Caco-2 (cell line): Measurements from ENCODE around the gene ITPRIPL2. TPM values are rescaled to one million over a fixed set of nuclear protein-coding genes. Genes with fewer than 3 reads are reported as not detected.

Experiments used
- BruUV-seq: library from RNA; stranded (reverse); fragments of 400-500 nt; replicated peaks from 2 replicates; lab custom pipeline; 2021; lab: Mats Ljungman, UMichigan
- CTCF ChIA-PET: fragments of 300-600 bp; sonication (Branson Sonifier 250); formaldehyde crosslinking; loops from one replicate; lab custom pipeline; 2022; ENCODE audit warnings: antibody characterized with exemption; lab: Charles Lee
- POLR2A ChIA-PET: fragments of 300-600 bp; sonication (Branson Sonifier 250); formaldehyde crosslinking; loops from one replicate; lab custom pipeline; 2022; ENCODE audit warnings: antibody characterized with exemption; lab: Charles Lee
- DNase-seq, 2 experiments: peaks; one replicate each; pipeline versions ENCODE4 v3.0.0 to v3.0.0-alpha.2; 2020 to 2022
- H3K27me3 ChIP-seq: replicated peaks from 2 replicates; pipeline ENCODE4 v1.6.0; 2011; ENCODE audit warnings: low read length; ENCODE audit not compliant: control insufficient read depth, insufficient read depth
- H3K36me3 ChIP-seq: 2 replicates; pipeline ENCODE4 v1.5.1; 2011; ENCODE audit warnings: low read length; ENCODE audit not compliant: control insufficient read depth, insufficient read depth
- H3K4me1 ChIP-seq: fragments of 250-450 bp; sonication (Bioruptor Pico); 2 replicates; pipeline ENCODE4 v1.5.1; 2020; ENCODE audit warnings: mild to moderate bottlenecking
- H3K4me3 ChIP-seq: 2 replicates; pipeline ENCODE4 v1.5.1; 2011; ENCODE audit warnings: low read depth, mild to moderate bottlenecking, control low read depth, low read length
- H3K9me3 ChIP-seq: fragments of 250-450 bp; sonication (Bioruptor Pico); 2 replicates; pipeline ENCODE4 v1.5.1; 2020; ENCODE audit warnings: mild to moderate bottlenecking, moderate library complexity
- H3K27ac Mint-ChIP-seq: one replicate; pipeline ENCODE4 v1.8.0; 2022; ENCODE audit warnings: mixed read lengths; ENCODE audit not compliant: unreplicated experiment
- H3K27me3 Mint-ChIP-seq: one replicate; pipeline ENCODE4 v1.8.0; 2022; ENCODE audit warnings: mixed read lengths; ENCODE audit not compliant: insufficient read depth, unreplicated experiment
- H3K36me3 Mint-ChIP-seq: one replicate; pipeline ENCODE4 v1.8.0; 2022; ENCODE audit warnings: mild to moderate bottlenecking, mixed read lengths; ENCODE audit not compliant: insufficient read depth, unreplicated experiment
- H3K4me1 Mint-ChIP-seq: one replicate; pipeline ENCODE4 v1.8.0; 2022; ENCODE audit warnings: low read depth, mixed read lengths; ENCODE audit not compliant: unreplicated experiment
- H3K4me3 Mint-ChIP-seq: one replicate; pipeline ENCODE4 v1.8.0; 2022; ENCODE audit warnings: mild to moderate bottlenecking, moderate library complexity, mixed read lengths; ENCODE audit not compliant: unreplicated experiment
- H3K9me3 Mint-ChIP-seq: one replicate; pipeline ENCODE4 v1.8.0; 2022; ENCODE audit warnings: mixed read lengths; ENCODE audit not compliant: unreplicated experiment
- CTCF ChIP-seq, 2 experiments: fragments of 200-600 bp in 1 of 2; IDR thresholded peaks; 1 replicate in 1 of 2; 2 replicates in 1 of 2; pipeline versions ENCODE4 v1.5.1 to v1.8.0; 2011 to 2022; ENCODE audit warnings: antibody characterized with exemption in 1 of 2, control low read depth in 1 of 2, inconsistent platforms in 1 of 2, low read depth in 1 of 2, low read length in 1 of 2, mild to moderate bottlenecking in 1 of 2, moderate library complexity in 1 of 2; ENCODE audit not compliant: insufficient read depth in 1 of 2, severe bottlenecking in 1 of 2, unreplicated experiment in 1 of 2
- intact Hi-C: fragments of 100-400 bp; cut with micrococcal nuclease; formaldehyde crosslinking; loops from one replicate; pipeline ENCODE4 v1.10.0; 2022; ENCODE audit not compliant: unreplicated experiment
- total RNA-seq: library from RNA; stranded (reverse); gene quantifications from 2 replicates; pipeline ENCODE4 v1.2.3, GENCODE V29; 2022

ITPRIPL2 gene
- total RNA-seq, 1 experiment from 2014 or later, result 24.5 TPM

- peaks cover 11% of the 10 kb centered on the region for H3K4me1 Mint-ChIP-seq
Observed at GRCh38 chr16:19133600-19133999, 19.8 kb downstream of the ITPRIPL2 start.

DNA sequence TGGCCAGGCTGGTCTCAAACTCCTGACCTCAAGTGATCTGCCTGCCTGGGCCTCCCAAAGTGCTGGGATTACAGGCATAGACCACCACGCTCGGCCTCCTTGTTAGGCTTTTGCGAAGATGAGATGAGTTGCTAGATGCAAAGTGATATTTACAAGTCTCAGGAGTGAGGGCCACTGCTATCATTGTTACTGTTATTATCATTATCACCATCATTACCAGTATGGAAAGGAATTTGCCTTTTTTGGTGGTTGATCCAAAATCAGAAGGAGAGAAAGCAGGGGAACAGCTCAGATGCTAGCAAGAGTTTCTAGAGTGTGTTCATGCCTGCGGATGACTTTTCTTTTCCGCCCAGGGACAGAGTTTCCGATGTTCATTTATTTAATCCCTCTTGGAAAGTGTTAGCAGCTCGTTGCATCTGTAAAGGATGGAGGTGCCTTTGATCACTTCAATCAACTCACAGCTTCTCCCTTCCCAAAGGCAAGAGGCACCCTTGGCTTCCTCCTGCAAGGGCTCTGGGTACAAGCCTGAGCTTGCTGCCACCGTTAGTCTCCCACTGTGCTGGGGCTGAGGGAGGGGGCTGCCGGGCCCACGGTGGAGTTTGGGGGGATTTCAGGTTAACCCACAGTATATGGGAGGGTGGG lies 21.6 kb downstream of the ITPRIPL2 start:
- H3K9me3 ChIP-seq, result no peaks in the 10 kb centered on the region
- H3K4me3 ChIP-seq, result no peak overlapping the region
- CTCF ChIA-PET, result interaction anchor here (0.9 kb wide), 1 partner anchor 27 kb away, joined by 3 read pairs; no protein-coding TSS in a partner anchor
- no peaks in the 10 kb centered on the region for H3K9me3 Mint-ChIP-seq
- intact Hi-C loops, result no loop called here
- H3K4me3 Mint-ChIP-seq, result no peak overlapping the region
- H3K4me1 Mint-ChIP-seq, result peaks cover 11% of the 10 kb centered on the region
- BruUV-seq, result no TSS peak
- no peaks in the 10 kb centered on the region for H3K36me3 ChIP-seq
- no peaks in the 10 kb centered on the region for H3K27me3 Mint-ChIP-seq
- no peak overlapping the region for H3K27ac Mint-ChIP-seq
- H3K27me3 ChIP-seq, result no peaks in the 10 kb centered on the region
- POLR2A ChIA-PET, result no interaction called here
- no peak for TF ChIP-seq CTCF (IDR thresholded peaks at IDR 0.05; ENCODE audit: insufficient read depth in 1 of 2, low read depth in 1 of 2, low read length in 1 of 2, severe bottlenecking in 1 of 2, unreplicated experiment in 1 of 2)
- no peak for DNase-seq
- no peaks in the 10 kb centered on the region for H3K36me3 Mint-ChIP-seq
- H3K4me1 ChIP-seq, result peaks cover 16% of the 10 kb centered on the region

More at GRCh38 chr16:19133600-19133999, 19.8 kb downstream of the ITPRIPL2 start:
- no peaks in the 10 kb centered on the region for H3K9me3 ChIP-seq
- H3K4me3 ChIP-seq, result no peak overlapping the region
- peaks cover 16% of the 10 kb centered on the region for H3K4me1 ChIP-seq
- H3K27me3 ChIP-seq, result no peaks in the 10 kb centered on the region
- intact Hi-C loops, result no loop called here
- H3K9me3 Mint-ChIP-seq, result no peaks in the 10 kb centered on the region
- DNase-seq, result no peak
- H3K4me3 Mint-ChIP-seq, result no peak overlapping the region
- ChIA-PET CTCF (no interaction called here), POLR2A (no interaction called here)
- no peak for TF ChIP-seq CTCF (IDR thresholded peaks at IDR 0.05; ENCODE audit: insufficient read depth in 1 of 2, low read depth in 1 of 2, low read length in 1 of 2, severe bottlenecking in 1 of 2, unreplicated experiment in 1 of 2)
- no TSS peak for BruUV-seq
- H3K36me3 Mint-ChIP-seq, result no peaks in the 10 kb centered on the region
- no peaks in the 10 kb centered on the region for H3K27me3 Mint-ChIP-seq
- no peak overlapping the region for H3K27ac Mint-ChIP-seq
- no peaks in the 10 kb centered on the region for H3K36me3 ChIP-seq

- Histone ChIP-seq H3K27me3 (no peaks in the 10 kb centered on the region), H3K36me3 (no peaks in the 10 kb centered on the region), H3K4me1 (peaks cover 16% of the 10 kb centered on the region), H3K4me3 (no peak overlapping the region), H3K9me3 (no peaks in the 10 kb centered on the region)
- Mint-ChIP-seq H3K27ac (no peak overlapping the region), H3K4me3 (peak overlapping the region; percentile 7), H3K9me3 (no peaks in the 10 kb centered on the region), H3K4me1 (peaks cover 11% of the 10 kb centered on the region), H3K36me3 (no peaks in the 10 kb centered on the region), H3K27me3 (no peaks in the 10 kb centered on the region)
- TF ChIP-seq CTCF (IDR thresholded peaks at IDR 0.05; ENCODE audit: insufficient read depth in 1 of 2, low read depth in 1 of 2, low read length in 1 of 2, severe bottlenecking in 1 of 2, unreplicated experiment in 1 of 2), result no peak
- intact Hi-C loops, result no loop called here
- DNase-seq, result peak; percentile 31 to 65
- BruUV-seq, result no TSS peak
- ChIA-PET CTCF (interaction anchor here (0.9 kb wide), 1 partner anchor 28 kb away, joined by 3 read pairs; no protein-coding TSS in a partner anchor), POLR2A (no interaction called here)
Observed at GRCh38 chr16:19135896-19136438, 22.2 kb downstream of the ITPRIPL2 start.
